CD8-positive, alpha-beta memory T cell (primary cell): ENCODE data around the gene OBP2B. TPM values are rescaled to one million over a fixed set of nuclear protein-coding genes. Genes with fewer than 3 reads are reported as not detected.
"Not testable (repeated sequence)": the region's sequence is repeated elsewhere in the genome, so short reads cannot be mapped to it uniquely, and the experiment has no call there.

Experiments
- CTCF ChIA-PET: fragments of 350-600 bp; sonication (Branson Sonifier 250); formaldehyde crosslinking; loops from one replicate; lab custom pipeline; 2021; ENCODE audit warnings: antibody characterized with exemption; lab: Charles Lee
- POLR2A ChIA-PET: fragments of 350-600 bp; sonication (Branson Sonifier 250); formaldehyde crosslinking; loops from one replicate; lab custom pipeline; 2021; ENCODE audit warnings: antibody characterized with exemption; lab: Charles Lee
- DNase-seq, 5 donors: peaks; one replicate each; pipeline versions ENCODE4 v3.0.0 to v3.0.0-alpha.2; 2020 to 2022; ENCODE audit warnings: mixed read lengths in 1 of 5
- H3K27ac ChIP-seq: one replicate; pipeline ENCODE4 v1.7.0; 2013; ENCODE audit warnings: low read depth, mild to moderate bottlenecking, low read length, moderate library complexity
- H3K27me3 ChIP-seq: 2 replicates; pipeline ENCODE4 v1.7.0; 2013; ENCODE audit warnings: low read length, mild to moderate bottlenecking; ENCODE audit not compliant: insufficient read depth, poor library complexity, severe bottlenecking
- H3K36me3 ChIP-seq: 2 replicates; pipeline ENCODE4 v1.7.0; 2013; ENCODE audit warnings: mild to moderate bottlenecking, low read length, moderate library complexity; ENCODE audit not compliant: insufficient read depth
- H3K4me1 ChIP-seq: 2 replicates; pipeline ENCODE4 v1.7.0; 2013; ENCODE audit warnings: mild to moderate bottlenecking, low read length, moderate library complexity; ENCODE audit not compliant: insufficient read depth
- H3K4me3 ChIP-seq: 2 replicates; pipeline ENCODE4 v1.7.0; 2013; ENCODE audit warnings: mild to moderate bottlenecking, low read length
- H3K9me3 ChIP-seq: 2 replicates; pipeline ENCODE4 v1.7.0; 2013; ENCODE audit warnings: mild to moderate bottlenecking, low read length
- H3K27ac Mint-ChIP-seq, 8 donors: one replicate each; pipeline ENCODE4 v1.8.0; 2020 to 2021; ENCODE audit warnings: mixed read lengths in 8 of 8, mild to moderate bottlenecking in 6 of 8, inconsistent platforms in 3 of 8, moderate library complexity in 3 of 8
- H3K27me3 Mint-ChIP-seq, 2 donors: one replicate each; pipeline ENCODE4 v1.8.0; 2020 to 2021; ENCODE audit warnings: mixed read lengths in 2 of 2, mild to moderate bottlenecking in 1 of 2, moderate library complexity in 1 of 2
- H3K36me3 Mint-ChIP-seq, 3 donors: one replicate each; pipeline ENCODE4 v1.8.0; 2020 to 2021; ENCODE audit warnings: mixed read lengths in 3 of 3, inconsistent platforms in 1 of 3, mild to moderate bottlenecking in 1 of 3
- H3K4me1 Mint-ChIP-seq, 3 donors: one replicate each; pipeline ENCODE4 v1.8.0; 2020 to 2021; ENCODE audit warnings: mixed read lengths in 3 of 3, inconsistent platforms in 1 of 3, mild to moderate bottlenecking in 1 of 3
- H3K4me3 Mint-ChIP-seq, 7 donors: one replicate each; pipeline ENCODE4 v1.8.0; 2020 to 2021; ENCODE audit warnings: mixed read lengths in 7 of 7, mild to moderate bottlenecking in 6 of 7, moderate library complexity in 4 of 7, inconsistent platforms in 2 of 7
- H3K9me3 Mint-ChIP-seq, 5 donors: one replicate each; pipeline ENCODE4 v1.8.0; 2020 to 2022; ENCODE audit warnings: mixed read lengths in 5 of 5, mild to moderate bottlenecking in 3 of 5, moderate library complexity in 2 of 5, inconsistent platforms in 1 of 5
- polyA plus RNA-seq: library from polyadenylated mRNA; unstranded; fragments of 300-500 nt; fragmentation: Illumina TruSeq; gene quantifications from one replicate; pipeline ENCODE4 v1.2.3, GENCODE V29; 2021
- total RNA-seq, 2 experiments: library from RNA; stranded (reverse); gene quantifications; one replicate each; pipeline ENCODE4 v1.2.3, GENCODE V29; 2021

OBP2B gene, protein sequence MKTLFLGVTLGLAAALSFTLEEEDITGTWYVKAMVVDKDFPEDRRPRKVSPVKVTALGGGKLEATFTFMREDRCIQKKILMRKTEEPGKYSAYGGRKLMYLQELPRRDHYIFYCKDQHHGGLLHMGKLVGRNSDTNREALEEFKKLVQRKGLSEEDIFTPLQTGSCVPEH
- not detected for total RNA-seq
- polyA plus RNA-seq = not detected

DNA sequence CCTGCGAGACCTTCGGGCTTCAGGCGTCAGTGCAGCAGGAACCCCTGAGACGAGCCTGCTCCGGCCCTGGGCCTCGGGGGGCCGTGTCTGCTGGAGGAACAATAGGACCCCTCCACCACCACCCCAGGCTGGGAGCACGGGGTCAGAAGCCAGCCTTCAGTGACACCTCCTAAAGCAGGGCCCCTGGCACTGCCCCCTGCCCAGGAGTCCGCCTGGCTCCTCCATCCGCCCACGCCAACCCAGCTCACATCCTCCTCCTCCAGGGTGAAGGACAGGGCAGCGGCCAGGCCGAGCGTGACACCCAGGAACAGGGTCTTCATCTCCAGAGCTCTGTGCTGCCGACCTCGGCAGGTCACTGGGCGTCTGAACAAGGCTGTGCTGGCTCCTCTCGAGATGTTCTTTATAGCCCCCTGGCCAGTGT, at the start of gene OBP2B:
OBP2B (minus strand) TSS at position 371 of the 421 bp plus-strand sequence; CDS start at position 320, 51 bp downstream.
- H3K9me3 Mint-ChIP-seq, H3K4me3 Mint-ChIP-seq, H3K36me3 ChIP-seq, DNase-seq, H3K27me3 ChIP-seq, H3K4me1 Mint-ChIP-seq, H3K36me3 Mint-ChIP-seq, CTCF ChIA-PET, H3K4me1 ChIP-seq, H3K27ac ChIP-seq, H3K4me3 ChIP-seq, H3K9me3 ChIP-seq, POLR2A ChIA-PET, H3K27ac Mint-ChIP-seq: not testable (repeated sequence)
- H3K27me3 Mint-ChIP-seq = peaks cover 23 to 35% of the 10 kb centered on the region in 2 donors

DNA sequence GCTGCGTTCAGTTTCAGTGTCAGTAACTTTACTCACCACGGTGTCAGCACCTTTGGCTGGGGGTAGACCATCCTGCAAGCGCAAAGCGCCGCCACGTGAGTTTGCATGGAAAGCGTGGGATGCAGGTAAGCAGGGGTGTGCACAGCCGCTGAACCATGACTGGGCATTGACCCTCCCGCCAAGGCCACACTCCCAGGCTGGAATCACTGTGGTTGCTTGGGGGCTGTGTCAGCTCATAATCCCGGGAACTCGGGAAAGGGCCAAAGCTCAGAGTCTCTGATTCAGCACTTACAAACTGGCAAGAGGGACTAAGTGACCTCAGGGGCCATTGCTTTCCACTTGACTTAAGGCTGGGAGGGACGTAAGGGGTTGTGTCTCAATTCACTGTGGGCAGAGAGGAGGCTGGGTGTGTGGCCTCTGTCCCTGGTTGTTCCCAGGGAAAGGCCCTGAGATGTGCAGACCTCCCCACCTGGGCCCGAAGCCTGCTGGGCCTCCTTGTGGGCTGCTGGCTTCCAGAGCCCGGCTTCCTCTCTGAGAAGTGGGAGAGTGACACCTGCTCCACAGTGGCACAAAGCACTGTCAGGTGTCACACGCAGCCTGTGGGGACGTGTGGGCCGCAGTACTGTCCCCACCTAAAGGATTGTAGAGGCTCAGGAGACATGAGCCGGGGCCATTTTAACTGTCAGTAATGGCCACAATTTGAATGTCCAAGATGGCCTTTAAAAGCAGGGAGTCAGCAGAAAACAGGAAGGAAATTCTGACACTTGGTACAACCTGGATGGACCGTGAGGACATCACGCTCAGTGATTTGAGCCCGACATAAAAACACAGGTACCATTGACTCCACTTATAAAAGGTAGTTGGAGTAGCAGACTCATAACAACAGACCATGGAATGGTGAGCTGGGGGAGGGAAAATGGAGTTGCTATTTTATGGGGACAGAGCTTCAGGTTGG, 49.3 kb upstream of the OBP2B start:
- Histone ChIP-seq H3K36me3 (no peaks in the 10 kb centered on the region), H3K4me3 (no peak overlapping the region), H3K9me3 (no peaks in the 10 kb centered on the region), H3K4me1 (no peaks in the 10 kb centered on the region), H3K27me3 (no peaks in the 10 kb centered on the region), H3K27ac (no peak overlapping the region)
- ChIA-PET CTCF (interaction anchor here (0.7 kb wide), 1 partner anchor 19 kb away, joined by 3 read pairs; no protein-coding TSS in a partner anchor), POLR2A (no interaction called here)
- no peak for DNase-seq
- H3K36me3 Mint-ChIP-seq = no peaks in the 10 kb centered on the region
- H3K4me3 Mint-ChIP-seq = no peak overlapping the region
- no peaks in the 10 kb centered on the region for H3K4me1 Mint-ChIP-seq
- no peaks in the 10 kb centered on the region for H3K9me3 Mint-ChIP-seq
- H3K27ac Mint-ChIP-seq = no peak overlapping the region
- H3K27me3 Mint-ChIP-seq = peaks cover 3 to 22% of the 10 kb centered on the region in 2 donors

DNA sequence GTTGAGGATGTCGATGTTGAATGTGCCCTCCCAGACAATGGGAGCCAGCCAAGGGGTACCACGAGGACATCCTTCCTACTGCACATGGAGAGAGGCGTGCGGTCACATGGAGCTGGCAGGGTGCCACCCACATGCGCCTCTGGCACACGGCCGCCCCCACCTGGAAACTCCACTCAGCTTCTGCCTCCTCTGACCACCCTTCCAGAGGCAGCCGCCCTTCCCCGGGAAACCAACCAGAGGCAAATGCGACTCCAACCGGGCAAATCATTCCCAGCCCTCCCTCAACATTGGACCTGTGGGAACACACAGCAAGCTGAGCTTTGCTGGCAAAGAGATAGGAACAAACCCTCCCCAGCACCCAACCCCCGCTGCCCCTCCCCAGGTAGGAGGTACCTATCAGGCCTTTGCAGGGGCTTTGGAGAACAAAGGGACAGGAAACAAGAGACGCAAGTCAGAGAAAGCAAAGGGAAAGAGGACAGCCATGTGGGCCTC, 48.5 kb upstream of the OBP2B start:
- H3K4me1 ChIP-seq = peaks cover 3% of the 10 kb centered on the region
- H3K4me1 Mint-ChIP-seq = no peaks in the 10 kb centered on the region
- H3K4me3 Mint-ChIP-seq = no peak overlapping the region
- no peaks in the 10 kb centered on the region for H3K9me3 Mint-ChIP-seq
- no peaks in the 10 kb centered on the region for H3K36me3 ChIP-seq
- CTCF ChIA-PET = interaction anchor here (0.7 kb wide), 1 partner anchor 18 kb away, joined by 3 read pairs; no protein-coding TSS in a partner anchor
- no peaks in the 10 kb centered on the region for H3K9me3 ChIP-seq
- no peak overlapping the region for H3K4me3 ChIP-seq
- H3K27ac ChIP-seq = no peak overlapping the region
- POLR2A ChIA-PET = no interaction called here
- no peaks in the 10 kb centered on the region for H3K27me3 ChIP-seq
- H3K27me3 Mint-ChIP-seq = peaks cover 6 to 21% of the 10 kb centered on the region in 2 donors
- DNase-seq = no peak
- H3K36me3 Mint-ChIP-seq = no peaks in the 10 kb centered on the region
- H3K27ac Mint-ChIP-seq = peak overlapping the region in 1 of 8 donors; percentile 27

DNA sequence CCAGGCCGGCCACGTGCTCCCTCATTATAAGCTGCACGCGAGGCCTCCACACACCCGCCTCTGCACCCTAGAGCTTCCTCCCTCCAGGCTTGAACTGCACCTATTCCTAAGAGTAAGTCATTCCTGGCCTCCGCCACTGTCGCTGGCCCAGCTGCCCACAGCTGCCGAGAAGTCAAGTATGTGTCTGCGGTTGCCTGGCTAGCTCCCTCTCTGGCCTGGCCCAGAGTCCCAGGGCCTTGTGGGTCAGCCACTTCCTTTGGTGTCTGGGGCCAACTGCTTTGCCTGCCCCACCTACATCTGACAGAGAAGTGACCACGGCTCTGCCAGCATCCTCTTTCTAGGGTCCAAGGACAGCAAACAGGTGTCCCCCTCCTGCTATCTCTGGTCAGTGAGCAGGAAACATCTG, 47.6 kb upstream of the OBP2B start:
- Mint-ChIP-seq H3K9me3 (no peaks in the 10 kb centered on the region), H3K4me1 (no peaks in the 10 kb centered on the region), H3K4me3 (no peak overlapping the region), H3K27me3 (peaks cover 3 to 13% of the 10 kb centered on the region in 2 donors), H3K27ac (no peak overlapping the region), H3K36me3 (no peaks in the 10 kb centered on the region)
- Histone ChIP-seq H3K9me3 (no peaks in the 10 kb centered on the region), H3K4me1 (peaks cover 3% of the 10 kb centered on the region), H3K36me3 (no peaks in the 10 kb centered on the region), H3K27ac (no peak overlapping the region), H3K4me3 (no peak overlapping the region), H3K27me3 (no peaks in the 10 kb centered on the region)
- ChIA-PET POLR2A (no interaction called here), CTCF (no interaction called here)
- DNase-seq = no peak

DNA sequence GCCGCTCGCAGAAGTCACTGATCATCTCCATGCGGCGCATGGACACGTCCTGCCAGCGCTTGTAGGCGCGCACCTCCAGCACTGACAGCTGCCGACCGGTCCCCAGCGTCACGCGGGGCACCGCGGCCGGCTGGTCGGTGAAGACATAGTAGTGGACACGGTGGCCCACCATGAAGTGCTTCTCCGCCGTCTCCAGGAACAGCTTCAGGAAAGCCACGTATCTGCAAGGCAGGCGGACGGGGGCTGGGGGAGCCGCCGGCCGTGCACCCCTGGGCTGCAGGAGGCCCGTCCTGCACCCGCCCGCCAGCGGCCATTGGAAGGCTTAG, 47.0 kb upstream of the OBP2B start:
- no peak overlapping the region for H3K27ac ChIP-seq
- no peak for DNase-seq
- Mint-ChIP-seq H3K4me1 (no peaks in the 10 kb centered on the region), H3K27me3 (peaks cover 3 to 13% of the 10 kb centered on the region in 2 donors), H3K36me3 (no peaks in the 10 kb centered on the region), H3K9me3 (no peaks in the 10 kb centered on the region), H3K4me3 (no peak overlapping the region), H3K27ac (no peak overlapping the region)
- no peaks in the 10 kb centered on the region for H3K36me3 ChIP-seq
- ChIA-PET POLR2A (no interaction called here), CTCF (no interaction called here)
- no peaks in the 10 kb centered on the region for H3K9me3 ChIP-seq
- no peak overlapping the region for H3K4me3 ChIP-seq
- H3K4me1 ChIP-seq = peaks cover 3% of the 10 kb centered on the region
- no peaks in the 10 kb centered on the region for H3K27me3 ChIP-seq

DNA sequence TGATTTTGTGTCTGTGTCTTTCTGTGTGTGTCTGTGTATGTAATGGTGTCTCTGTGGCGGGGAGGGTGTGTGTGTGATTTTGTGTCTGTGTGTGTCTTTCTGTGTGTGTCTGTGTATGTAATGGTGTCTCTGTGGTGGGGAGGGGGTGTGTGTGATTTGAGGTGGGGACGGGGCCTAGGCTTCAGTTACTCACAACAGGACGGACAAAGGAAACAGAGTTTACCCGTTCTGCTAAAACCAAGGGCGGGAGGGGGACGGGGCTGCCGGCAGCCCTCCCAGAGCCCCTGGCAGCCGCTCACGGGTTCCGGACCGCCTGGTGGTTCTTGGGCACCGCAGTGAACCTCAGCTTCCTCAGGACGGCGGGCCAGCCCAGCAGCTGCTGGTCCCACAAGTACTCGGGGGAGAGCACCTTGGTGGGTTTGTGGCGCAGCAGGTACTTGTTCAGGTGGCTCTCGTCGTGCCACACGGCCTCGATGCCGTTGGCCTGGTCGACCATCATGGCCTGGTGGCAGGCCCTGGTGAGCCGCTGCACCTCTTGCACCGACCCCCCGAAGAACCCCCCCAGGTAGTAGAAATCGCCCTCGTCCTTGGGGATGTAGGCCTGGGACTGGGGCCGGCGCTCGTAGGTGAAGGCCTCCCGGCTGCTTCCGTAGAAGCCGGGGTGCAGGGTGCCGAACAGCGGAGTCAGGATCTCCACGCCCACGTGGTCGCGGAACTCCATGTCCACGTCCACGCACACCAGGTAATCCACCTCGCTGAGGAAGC, 46.5 kb upstream of the OBP2B start:
- Histone ChIP-seq H3K36me3 (no peaks in the 10 kb centered on the region), H3K4me1 (peaks cover 3% of the 10 kb centered on the region), H3K4me3 (no peak overlapping the region), H3K27ac (no peak overlapping the region), H3K27me3 (no peaks in the 10 kb centered on the region), H3K9me3 (no peaks in the 10 kb centered on the region)
- Mint-ChIP-seq H3K4me3 (no peak overlapping the region), H3K9me3 (no peaks in the 10 kb centered on the region), H3K27ac (no peak overlapping the region), H3K4me1 (no peaks in the 10 kb centered on the region), H3K27me3 (peaks cover 3 to 13% of the 10 kb centered on the region in 2 donors), H3K36me3 (no peaks in the 10 kb centered on the region)
- POLR2A ChIA-PET = no interaction called here
- CTCF ChIA-PET = no interaction called here
- no peak for DNase-seq

DNA sequence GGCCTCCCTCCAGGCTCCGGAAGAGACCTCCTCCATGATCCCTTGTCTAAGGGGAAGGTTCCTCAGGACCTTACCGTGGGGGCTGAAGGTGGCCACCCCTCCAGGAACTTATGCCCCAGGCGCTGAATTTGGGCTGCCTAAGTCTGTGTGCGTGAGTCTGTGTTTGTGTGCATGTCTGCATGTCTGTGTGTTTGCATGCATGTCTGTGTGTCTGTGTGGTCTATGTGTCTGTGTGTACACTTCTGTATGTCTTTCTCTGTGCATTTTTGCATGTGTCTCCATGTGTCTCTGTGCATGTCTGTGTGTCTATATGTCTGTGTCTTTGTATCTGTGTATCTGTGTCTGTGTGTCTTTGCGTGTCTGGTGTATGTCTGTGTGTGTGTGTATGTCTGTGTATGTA, 45.4 kb upstream of the OBP2B start:
- Histone ChIP-seq H3K27ac (no peak overlapping the region), H3K4me1 (peaks cover 3% of the 10 kb centered on the region), H3K36me3 (no peaks in the 10 kb centered on the region), H3K4me3 (no peak overlapping the region), H3K27me3 (no peaks in the 10 kb centered on the region), H3K9me3 (no peaks in the 10 kb centered on the region)
- no peak for DNase-seq
- no peaks in the 10 kb centered on the region for H3K4me1 Mint-ChIP-seq
- no peaks in the 10 kb centered on the region for H3K36me3 Mint-ChIP-seq
- H3K27ac Mint-ChIP-seq = no peak overlapping the region
- ChIA-PET CTCF (no interaction called here), POLR2A (no interaction called here)
- H3K27me3 Mint-ChIP-seq = peaks cover 6 to 20% of the 10 kb centered on the region in 2 donors
- no peak overlapping the region for H3K4me3 Mint-ChIP-seq
- H3K9me3 Mint-ChIP-seq = no peaks in the 10 kb centered on the region

DNA sequence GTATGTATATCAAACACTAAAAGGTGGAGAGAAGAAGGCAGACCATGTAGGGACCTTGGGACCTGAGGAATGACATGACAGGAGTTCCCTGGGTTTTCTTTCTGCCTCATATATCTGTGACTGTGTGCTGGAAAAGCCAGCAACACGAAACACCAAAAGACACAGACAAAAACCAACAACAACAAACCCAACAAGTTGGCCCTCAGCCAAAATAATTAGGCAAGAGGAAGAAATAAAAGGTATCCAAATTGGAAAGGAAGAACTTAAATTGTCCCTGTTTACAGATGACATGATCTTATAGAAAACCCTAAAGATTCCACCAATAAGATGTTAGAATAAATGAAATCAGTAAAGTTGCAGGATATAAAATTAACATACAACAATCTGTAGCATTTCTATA, 44.2 kb upstream of the OBP2B start:
- H3K4me3 ChIP-seq = no peak overlapping the region
- no peaks in the 10 kb centered on the region for H3K36me3 Mint-ChIP-seq

More for the DNA sequence above, 44.2 kb upstream of the OBP2B start:
- Mint-ChIP-seq H3K9me3 (no peaks in the 10 kb centered on the region), H3K27me3 (peaks cover 13 to 24% of the 10 kb centered on the region in 2 donors), H3K27ac (no peak overlapping the region), H3K4me3 (no peak overlapping the region), H3K4me1 (no peaks in the 10 kb centered on the region)
- CTCF ChIA-PET = no interaction called here
- DNase-seq = no peak
- H3K27ac ChIP-seq = no peak overlapping the region
- peaks cover 3% of the 10 kb centered on the region for H3K4me1 ChIP-seq
- no peaks in the 10 kb centered on the region for H3K9me3 ChIP-seq
- no peaks in the 10 kb centered on the region for H3K36me3 ChIP-seq
- POLR2A ChIA-PET = no interaction called here
- H3K27me3 ChIP-seq = no peaks in the 10 kb centered on the region
